ENCODE results near the gene NRP1.

Gene NRP1

DNA sequence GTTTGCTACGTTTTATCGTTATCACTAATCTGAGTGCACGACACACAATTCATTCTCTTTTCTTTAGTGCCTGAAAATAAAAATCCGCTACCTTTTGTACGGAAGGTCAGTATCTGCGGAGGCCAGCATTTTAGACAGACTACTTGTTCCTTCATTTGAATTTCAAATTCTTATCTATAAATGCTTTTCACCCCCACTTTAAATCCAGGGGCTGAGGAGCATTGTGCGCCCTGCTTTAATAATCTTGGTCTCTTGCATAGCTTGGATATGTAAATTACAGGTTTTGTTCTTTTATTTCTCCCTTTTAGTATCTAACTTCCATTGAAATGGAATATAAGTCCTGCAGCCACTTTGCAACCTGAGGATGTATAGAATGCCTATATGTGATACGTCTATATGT lies 44.7 kb downstream of the NRP1 start:
- DNase-seq (ENCODE audit: low read depth): no peak
- TF ChIP-seq, protein P1, sequence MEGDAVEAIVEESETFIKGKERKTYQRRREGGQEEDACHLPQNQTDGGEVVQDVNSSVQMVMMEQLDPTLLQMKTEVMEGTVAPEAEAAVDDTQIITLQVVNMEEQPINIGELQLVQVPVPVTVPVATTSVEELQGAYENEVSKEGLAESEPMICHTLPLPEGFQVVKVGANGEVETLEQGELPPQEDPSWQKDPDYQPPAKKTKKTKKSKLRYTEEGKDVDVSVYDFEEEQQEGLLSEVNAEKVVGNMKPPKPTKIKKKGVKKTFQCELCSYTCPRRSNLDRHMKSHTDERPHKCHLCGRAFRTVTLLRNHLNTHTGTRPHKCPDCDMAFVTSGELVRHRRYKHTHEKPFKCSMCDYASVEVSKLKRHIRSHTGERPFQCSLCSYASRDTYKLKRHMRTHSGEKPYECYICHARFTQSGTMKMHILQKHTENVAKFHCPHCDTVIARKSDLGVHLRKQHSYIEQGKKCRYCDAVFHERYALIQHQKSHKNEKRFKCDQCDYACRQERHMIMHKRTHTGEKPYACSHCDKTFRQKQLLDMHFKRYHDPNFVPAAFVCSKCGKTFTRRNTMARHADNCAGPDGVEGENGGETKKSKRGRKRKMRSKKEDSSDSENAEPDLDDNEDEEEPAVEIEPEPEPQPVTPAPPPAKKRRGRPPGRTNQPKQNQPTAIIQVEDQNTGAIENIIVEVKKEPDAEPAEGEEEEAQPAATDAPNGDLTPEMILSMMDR (conservative IDR thresholded peaks at IDR 0.05; ENCODE audit: control insufficient read depth, insufficient read depth, low read depth, low read length): no peak
- no peak overlapping the region for H3K4me3 ChIP-seq (ENCODE audit: control insufficient read depth, low read depth, low read length)

DNA sequence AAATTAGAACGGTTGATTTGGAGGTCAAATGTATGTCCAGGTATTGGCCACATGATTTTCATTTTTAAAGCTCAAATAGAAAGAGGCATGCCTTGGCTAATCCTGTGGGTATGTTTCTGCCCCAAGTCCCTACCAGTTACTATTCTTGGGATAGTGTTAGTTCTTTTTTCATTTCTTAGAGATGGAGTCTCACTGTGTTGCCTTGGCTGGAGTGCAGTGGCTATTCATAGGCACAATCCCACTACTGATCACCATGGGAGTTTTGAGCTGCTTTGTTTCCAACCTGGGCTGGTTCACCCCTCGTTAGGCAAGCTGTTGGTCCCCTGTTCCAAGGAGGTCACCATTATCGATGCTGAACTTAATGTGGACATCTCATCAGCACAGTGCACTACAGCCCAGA lies 46.3 kb downstream of the NRP1 start:
- TF ChIP-seq, protein P1 (conservative IDR thresholded peaks at IDR 0.05; ENCODE audit: control insufficient read depth, insufficient read depth, low read depth, low read length): no peak
- DNase-seq (ENCODE audit: low read depth): no peak
- no peak overlapping the region for H3K4me3 ChIP-seq (ENCODE audit: control insufficient read depth, low read depth, low read length)

DNA sequence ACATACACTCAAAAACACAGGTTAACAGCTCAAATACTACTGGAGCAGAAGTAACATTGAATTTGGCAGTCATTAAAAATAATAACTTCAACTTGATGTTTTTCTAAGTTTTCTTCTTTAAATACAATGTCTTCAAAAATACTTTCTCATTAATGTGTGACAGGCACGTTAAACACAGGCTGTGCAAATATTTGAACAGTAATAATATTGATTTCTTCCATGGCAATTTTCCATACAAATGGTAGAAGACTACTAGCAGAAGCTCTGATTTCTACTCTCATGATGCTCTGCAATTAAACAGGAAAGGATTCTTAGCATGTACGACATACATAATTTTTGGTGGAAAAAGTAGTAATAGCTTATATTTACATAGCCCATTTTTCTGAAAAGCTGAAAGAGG lies 47.4 kb downstream of the NRP1 start:
- TF ChIP-seq, protein P1 (conservative IDR thresholded peaks at IDR 0.05; ENCODE audit: control insufficient read depth, insufficient read depth, low read depth, low read length): no peak
- H3K4me3 ChIP-seq (ENCODE audit: control insufficient read depth, low read depth, low read length): no peak overlapping the region
- no peak for DNase-seq (ENCODE audit: low read depth)

DNA sequence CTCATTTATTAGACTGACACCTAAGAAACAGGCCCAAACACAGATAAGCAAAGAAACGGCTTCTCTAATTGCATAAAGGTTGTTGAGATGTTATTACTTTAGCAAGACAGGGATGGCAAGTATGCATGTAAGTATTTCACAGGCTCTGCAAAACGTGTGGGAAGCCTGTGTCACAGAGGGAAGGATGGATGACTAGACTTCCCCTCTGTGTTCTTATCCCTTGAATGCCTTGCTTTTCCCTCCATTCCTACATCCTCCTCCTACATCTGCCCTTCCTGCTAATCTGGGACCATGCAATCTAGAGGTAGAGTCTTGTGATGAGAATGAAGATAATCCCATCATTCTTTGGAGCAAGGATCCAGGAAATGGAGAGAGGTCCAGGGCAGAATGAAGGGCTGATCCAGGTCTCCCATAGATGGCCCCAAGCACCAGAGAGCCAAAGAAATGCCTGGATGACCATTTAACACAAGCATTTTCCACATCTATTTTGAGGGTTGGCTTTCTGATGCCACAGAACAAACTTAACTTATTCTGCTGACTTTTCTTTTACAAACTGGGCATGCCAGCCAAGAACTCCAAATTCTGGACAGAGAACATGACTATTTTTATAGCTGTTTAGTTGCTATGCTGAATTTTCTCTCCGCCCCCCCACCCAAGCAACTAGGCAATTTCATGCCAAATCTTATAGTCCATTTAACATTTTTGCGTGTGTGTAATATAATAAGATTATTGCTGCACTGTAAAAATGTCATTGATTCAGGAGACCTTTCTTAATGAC lies 48.1 kb downstream of the NRP1 start:
- TF ChIP-seq, protein P1 (conservative IDR thresholded peaks at IDR 0.05; ENCODE audit: control insufficient read depth, insufficient read depth, low read depth, low read length): no peak
- H3K4me3 ChIP-seq (ENCODE audit: control insufficient read depth, low read depth, low read length): no peak overlapping the region
- DNase-seq (ENCODE audit: low read depth): no peak

DNA sequence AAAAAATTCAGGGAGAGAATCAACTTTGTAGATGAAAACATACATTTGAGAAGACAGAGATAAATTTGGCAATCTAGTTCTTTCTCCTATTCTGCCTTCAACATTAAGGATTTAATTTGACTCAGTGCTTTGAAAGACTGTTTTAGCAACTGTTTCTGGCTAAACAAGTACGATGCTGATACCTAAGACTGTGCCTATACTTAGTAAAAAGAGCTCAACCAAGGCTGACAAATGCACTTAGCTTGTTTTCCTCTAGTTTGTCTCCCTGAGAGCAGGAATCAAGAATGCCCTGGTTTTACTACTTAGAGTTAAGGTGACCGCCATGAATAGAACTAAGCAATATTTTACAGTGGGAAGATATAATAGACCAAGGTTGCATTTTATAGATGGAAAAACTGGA lies 49.5 kb downstream of the NRP1 start:
- H3K4me3 ChIP-seq (ENCODE audit: control insufficient read depth, low read depth, low read length): no peak overlapping the region
- no peak for DNase-seq (ENCODE audit: low read depth)
- TF ChIP-seq, protein P1 (conservative IDR thresholded peaks at IDR 0.05; ENCODE audit: control insufficient read depth, insufficient read depth, low read depth, low read length): no peak

DNA sequence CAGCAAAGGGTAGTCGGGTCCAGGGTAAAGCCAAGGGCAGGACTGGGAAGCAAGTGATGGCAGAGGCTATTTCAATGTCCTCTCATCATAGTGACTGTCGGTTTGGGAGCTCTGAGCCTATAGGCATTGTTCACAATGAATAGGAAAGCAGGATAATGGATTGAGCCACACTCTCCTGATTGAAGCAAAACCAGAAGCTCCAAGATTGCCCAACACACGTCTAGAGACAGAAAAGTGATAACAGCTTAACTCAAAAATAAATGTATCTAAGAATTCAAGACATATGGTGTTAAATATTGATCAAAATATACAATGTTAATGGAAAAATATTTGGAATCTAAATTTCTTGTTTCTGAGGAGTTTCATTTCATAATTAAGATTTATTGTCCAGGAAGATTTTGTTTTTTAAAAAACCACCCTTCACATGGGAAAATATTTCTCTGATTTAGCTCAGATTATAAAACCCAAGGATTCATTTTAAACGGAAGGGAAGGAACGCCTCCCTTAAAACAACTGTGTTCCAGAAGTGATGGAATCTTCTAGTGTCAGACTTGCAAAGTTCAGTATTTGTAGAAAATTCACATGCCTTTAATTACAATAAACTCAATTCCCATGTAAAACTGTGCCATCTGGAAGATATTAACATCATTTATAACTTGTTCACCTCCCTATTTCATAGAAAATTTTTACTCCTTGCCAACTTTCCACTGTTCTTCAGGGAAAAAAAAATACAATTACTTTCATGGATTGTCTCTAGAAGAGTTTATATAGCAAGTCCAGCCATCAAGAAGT lies 54.5 kb downstream of the NRP1 start:
- no peak overlapping the region for H3K4me3 ChIP-seq (ENCODE audit: control insufficient read depth, low read depth, low read length)
- TF ChIP-seq, protein P1 (conservative IDR thresholded peaks at IDR 0.05; ENCODE audit: control insufficient read depth, insufficient read depth, low read depth, low read length): no peak
- peak; percentile 52 for DNase-seq (ENCODE audit: low read depth)

All from fibroblast of mammary gland (primary cell).